WTC11 (cell line): Measurements from ENCODE around the gene VCX2.

Source experiments
- ZNF263 ChIP-seq: sonication (generic); formaldehyde crosslinking; IDR thresholded peaks from 2 replicates; pipeline ENCODE4 v1.8.1; 2022; ENCODE audit warnings: low read depth, mild to moderate bottlenecking, moderate library complexity, missing genetic modification reagents
- TF ChIP-seq, protein P1 (sequence below): sonication (generic); formaldehyde crosslinking; conservative IDR thresholded peaks from 2 replicates; pipeline ENCODE4 v1.8.1; 2022; ENCODE audit warnings: mild to moderate bottlenecking, missing genetic modification reagents

GRCh38 chrX:8140986-8141744, 29.9 kb downstream of the VCX2 start:
- TF ChIP-seq, protein P1, sequence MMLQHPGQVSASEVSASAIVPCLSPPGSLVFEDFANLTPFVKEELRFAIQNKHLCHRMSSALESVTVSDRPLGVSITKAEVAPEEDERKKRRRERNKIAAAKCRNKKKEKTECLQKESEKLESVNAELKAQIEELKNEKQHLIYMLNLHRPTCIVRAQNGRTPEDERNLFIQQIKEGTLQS (CRISPR knock-in tag): no peak
- TF ChIP-seq ZNF263: no peak
